GM18870 (cell line): Measurements from ENCODE around the gene CTH.
A peak's percentile ranks its signal among the peaks of the same experiment; 100 is the strongest.
"Not testable (repeated sequence)": the region's sequence is repeated elsewhere in the genome, so short reads cannot be mapped to it uniquely, and the experiment has no call there.

Experiments used
- ATAC-seq: cut with Tn5 transposase; IDR thresholded peaks from one replicate; pipeline ENCODE4 v1.9.1; 2021; ENCODE audit warnings: moderate library complexity; ENCODE audit not compliant: unreplicated experiment

Gene CTH

GRCh38 chr1:70449049-70449448 lies 38.0 kb downstream of the CTH start:
- no peak for ATAC-seq

GRCh38 chr1:70452164-70452939 lies 41.3 kb downstream of the CTH start:
- ATAC-seq: peak; percentile 44

GRCh38 chr1:70455291-70455690 lies 44.2 kb downstream of the CTH start:
- no peak for ATAC-seq

- no peak for ATAC-seq
These were observed 47.1 kb downstream of the CTH start for GRCh38 chr1:70458131-70458530.

- ATAC-seq: no peak
These were observed 48.6 kb downstream of the CTH start for GRCh38 chr1:70459496-70460225.

- not testable (repeated sequence) for ATAC-seq
These were observed 50.0 kb downstream of the CTH start for GRCh38 chr1:70460740-70461713.

GRCh38 chr1:70462611-70463010 lies 51.5 kb downstream of the CTH start:
- ATAC-seq: no peak

GRCh38 chr1:70465911-70466310 lies 54.8 kb downstream of the CTH start:
- no peak for ATAC-seq

GRCh38 chr1:70467531-70467930 lies 56.5 kb downstream of the CTH start:
- ATAC-seq: no peak

- ATAC-seq: no peak
These were observed 57.1 kb downstream of the CTH start for GRCh38 chr1:70468180-70468579.

- not testable (repeated sequence) for ATAC-seq
These were observed 58.1 kb downstream of the CTH start for GRCh38 chr1:70469184-70469583.

- ATAC-seq: no peak
These were observed 64.0 kb downstream of the CTH start for GRCh38 chr1:70475023-70475422.

- ATAC-seq: no peak
These were observed 66.0 kb downstream of the CTH start for GRCh38 chr1:70477090-70477489.

- ATAC-seq: not testable (repeated sequence)
These were observed 66.8 kb downstream of the CTH start for GRCh38 chr1:70477905-70478304.

GRCh38 chr1:70483342-70483741 lies 72.3 kb downstream of the CTH start:
- no peak for ATAC-seq

- no peak for ATAC-seq
These were observed 74.6 kb downstream of the CTH start for GRCh38 chr1:70485624-70486023.

- no peak for ATAC-seq
These were observed 75.8 kb downstream of the CTH start for GRCh38 chr1:70486676-70487458.

- ATAC-seq: no peak
These were observed 76.4 kb downstream of the CTH start for GRCh38 chr1:70487459-70487815.

- ATAC-seq: no peak
These were observed 77.0 kb downstream of the CTH start for GRCh38 chr1:70487910-70488665.
